NB4 (cell line): Measurements from ENCODE around the gene TNIP1.

Source experiments
- POLR2A ChIP-seq: IDR thresholded peaks from 2 replicates; pipeline ENCODE4 v1.6.1; 2011; ENCODE audit warnings: mild to moderate bottlenecking; ENCODE audit not compliant: insufficient read length; ENCODE audit errors: extremely low read depth
- TF ChIP-seq, protein P1 (sequence below): IDR thresholded peaks from one replicate; pipeline ENCODE4 v1.5.1; 2012; ENCODE audit warnings: low read depth, low read length

GRCh38 chr5:151051931-151052608 is 28.8 kb downstream of the TNIP1 start:
- TF ChIP-seq POLR2A = no peak
- TF ChIP-seq, protein P1, sequence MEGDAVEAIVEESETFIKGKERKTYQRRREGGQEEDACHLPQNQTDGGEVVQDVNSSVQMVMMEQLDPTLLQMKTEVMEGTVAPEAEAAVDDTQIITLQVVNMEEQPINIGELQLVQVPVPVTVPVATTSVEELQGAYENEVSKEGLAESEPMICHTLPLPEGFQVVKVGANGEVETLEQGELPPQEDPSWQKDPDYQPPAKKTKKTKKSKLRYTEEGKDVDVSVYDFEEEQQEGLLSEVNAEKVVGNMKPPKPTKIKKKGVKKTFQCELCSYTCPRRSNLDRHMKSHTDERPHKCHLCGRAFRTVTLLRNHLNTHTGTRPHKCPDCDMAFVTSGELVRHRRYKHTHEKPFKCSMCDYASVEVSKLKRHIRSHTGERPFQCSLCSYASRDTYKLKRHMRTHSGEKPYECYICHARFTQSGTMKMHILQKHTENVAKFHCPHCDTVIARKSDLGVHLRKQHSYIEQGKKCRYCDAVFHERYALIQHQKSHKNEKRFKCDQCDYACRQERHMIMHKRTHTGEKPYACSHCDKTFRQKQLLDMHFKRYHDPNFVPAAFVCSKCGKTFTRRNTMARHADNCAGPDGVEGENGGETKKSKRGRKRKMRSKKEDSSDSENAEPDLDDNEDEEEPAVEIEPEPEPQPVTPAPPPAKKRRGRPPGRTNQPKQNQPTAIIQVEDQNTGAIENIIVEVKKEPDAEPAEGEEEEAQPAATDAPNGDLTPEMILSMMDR = no peak
